Hepatocyte (in vitro differentiated cells): ENCODE results near the gene KPNA6. TPM values are rescaled to one million over a fixed set of nuclear protein-coding genes. Genes with fewer than 3 reads are reported as not detected.

Experiments used
- DNase-seq: peaks from one replicate; pipeline ENCODE4 v3.0.0-alpha.2; 2016; ENCODE audit warnings: low spot score
- H2AFZ ChIP-seq: fragments of 200-600 bp; sonication (generic); 2 replicates; pipeline ENCODE4 v1.6.0; 2016; ENCODE audit warnings: antibody characterized with exemption, mild to moderate bottlenecking
- H3K27ac ChIP-seq: fragments of 200-600 bp; sonication (generic); 2 replicates; pipeline ENCODE4 v1.5.1; 2016; ENCODE audit warnings: mild to moderate bottlenecking
- H3K27me3 ChIP-seq: fragments of 200-600 bp; sonication (generic); 2 replicates; pipeline ENCODE4 v1.6.1; 2016
- H3K36me3 ChIP-seq: fragments of 200-600 bp; sonication (generic); replicated peaks from 2 replicates; pipeline ENCODE4 v1.5.1; 2016; ENCODE audit warnings: low read depth; ENCODE audit not compliant: insufficient read depth
- H3K4me1 ChIP-seq: fragments of 200-600 bp; sonication (generic); 2 replicates; pipeline ENCODE4 v1.5.1; 2016; ENCODE audit warnings: mild to moderate bottlenecking, moderate library complexity; ENCODE audit not compliant: insufficient read depth
- H3K4me2 ChIP-seq: fragments of 200-600 bp; sonication (generic); 2 replicates; pipeline ENCODE4 v1.6.0; 2016
- H3K4me3 ChIP-seq: fragments of 200-600 bp; sonication (generic); 2 replicates; pipeline ENCODE4 v1.5.1; 2016; ENCODE audit warnings: mild to moderate bottlenecking
- H3K79me2 ChIP-seq: fragments of 200-600 bp; sonication (generic); 2 replicates; pipeline ENCODE4 v1.6.0; 2017; ENCODE audit warnings: mild to moderate bottlenecking
- H3K9me2 ChIP-seq: fragments of 200-600 bp; sonication (generic); replicated peaks from 2 replicates; pipeline ENCODE4 v1.6.0; 2017; ENCODE audit warnings: mild to moderate bottlenecking; ENCODE audit not compliant: insufficient read depth
- H3K9me3 ChIP-seq: fragments of 200-600 bp; sonication (generic); 2 replicates; pipeline ENCODE4 v1.5.1; 2016; ENCODE audit warnings: low read depth, mild to moderate bottlenecking
- H4K20me1 ChIP-seq: fragments of 200-600 bp; sonication (generic); 2 replicates; pipeline ENCODE4 v1.6.0; 2016; ENCODE audit warnings: mild to moderate bottlenecking; ENCODE audit not compliant: insufficient read depth, poor library complexity, severe bottlenecking
- EZH2 ChIP-seq: fragments of 200-600 bp; sonication (generic); IDR thresholded peaks from 2 replicates; pipeline ENCODE4 v1.6.1; 2016; ENCODE audit warnings: antibody characterized with exemption, mild to moderate bottlenecking, borderline replicate concordance
- EZH2phosphoT487 ChIP-seq: fragments of 200-600 bp; sonication (generic); IDR thresholded peaks from one replicate; pipeline ENCODE4 v1.6.1; 2018; ENCODE audit warnings: antibody characterized with exemption, mild to moderate bottlenecking, low read depth, moderate library complexity; ENCODE audit not compliant: unreplicated experiment, severe bottlenecking
- WGBS: methylation state at CpG from one replicate; pipeline ENCODE4 v1.1.6; 2016; ENCODE audit warnings: low lambda C conversion rate; ENCODE audit errors: missing lambda C conversion rate; 5-methylcytosine and 5-hydroxymethylcytosine counted together
- polyA plus RNA-seq: library from polyadenylated mRNA; unstranded; fragments of >200 nt; fragmentation: Nextera tagmentation; extraction: Ambion mirVana; gene quantifications from 2 replicates; pipeline ENCODE4 v1.2.1, GENCODE V29; 2016
- total RNA-seq: library from RNA; depleted of rRNA; stranded (reverse); fragments of >200 nt; gene quantifications from 2 replicates; pipeline ENCODE4 v1.2.3, GENCODE V29; 2014
- TF ChIP-seq, protein P1 (sequence below): fragments of 200-600 bp; sonication (generic); IDR thresholded peaks from 2 replicates; pipeline ENCODE4 v1.5.1; 2016; ENCODE audit warnings: antibody characterized with exemption, mild to moderate bottlenecking; ENCODE audit not compliant: poor library complexity

Gene KPNA6
- total and polyA plus RNA-seq, 2 experiments from 2014 or later: 30.3 to 48.5 TPM

DNA sequence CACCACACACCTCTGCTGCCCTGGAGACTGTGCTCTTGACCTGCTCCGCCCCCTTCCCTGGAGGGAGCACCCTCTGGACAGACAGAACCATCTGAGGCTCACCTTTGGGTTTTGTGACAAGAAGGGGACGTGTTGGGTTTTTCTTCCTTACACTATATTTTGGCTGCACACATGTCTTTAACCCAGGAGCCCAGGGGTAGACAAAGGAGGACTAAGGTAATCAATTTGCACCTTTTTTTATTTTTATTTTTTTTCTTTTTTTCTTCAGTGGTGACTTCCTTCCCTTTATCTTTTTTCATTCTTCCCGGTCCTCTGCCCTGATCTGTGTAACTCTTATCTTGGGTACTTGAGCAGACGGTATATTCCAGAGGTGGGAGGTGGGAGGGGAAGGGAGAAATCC is 63.1 kb downstream of the KPNA6 start:
- WGBS: 81% methylated on average over 4 of the region's 4 CpGs
- Histone ChIP-seq H3K4me1 (no peaks in the 10 kb centered on the region), H3K36me3 (no peaks in the 10 kb centered on the region)

DNA sequence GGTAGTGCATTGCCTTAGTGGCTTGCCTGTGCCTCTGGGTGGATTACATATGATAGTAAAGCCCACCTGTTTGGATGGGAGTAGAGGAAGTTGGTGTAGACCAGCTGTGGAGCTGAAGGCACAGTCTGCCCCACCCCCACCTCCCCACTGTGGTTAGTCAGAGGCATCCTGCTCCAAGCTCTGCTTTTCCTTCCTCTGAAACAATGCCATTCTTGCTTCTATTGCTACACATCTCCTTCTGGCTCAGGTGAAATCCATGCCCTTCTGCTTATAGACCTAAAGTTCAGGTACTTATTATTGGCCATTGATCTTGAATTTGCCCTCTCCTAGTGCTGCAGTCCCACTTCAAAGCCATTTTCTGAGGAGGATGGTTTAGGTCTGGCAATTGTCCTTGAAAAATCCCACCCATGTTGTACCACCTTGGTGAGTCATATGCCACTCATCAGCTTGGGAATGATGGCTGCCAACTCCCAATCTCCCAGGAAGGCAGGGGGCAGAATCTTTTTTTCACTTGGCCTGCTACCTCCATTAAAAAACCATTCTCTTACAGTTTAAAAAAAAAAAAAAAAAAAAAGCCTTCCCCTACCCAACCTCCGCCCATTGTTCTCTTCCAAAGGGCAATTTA is 64.9 kb downstream of the KPNA6 start:
- no peak overlapping the region for H3K27ac ChIP-seq
- no peaks in the 10 kb centered on the region for H3K4me1 ChIP-seq
- no peaks in the 10 kb centered on the region for H4K20me1 ChIP-seq
- 100% methylated on average over 1 of the region's 1 CpG for WGBS
- no peak overlapping the region for H2AFZ ChIP-seq
- no peaks in the 10 kb centered on the region for H3K9me3 ChIP-seq
- no peak for DNase-seq
- TF ChIP-seq, protein P1, sequence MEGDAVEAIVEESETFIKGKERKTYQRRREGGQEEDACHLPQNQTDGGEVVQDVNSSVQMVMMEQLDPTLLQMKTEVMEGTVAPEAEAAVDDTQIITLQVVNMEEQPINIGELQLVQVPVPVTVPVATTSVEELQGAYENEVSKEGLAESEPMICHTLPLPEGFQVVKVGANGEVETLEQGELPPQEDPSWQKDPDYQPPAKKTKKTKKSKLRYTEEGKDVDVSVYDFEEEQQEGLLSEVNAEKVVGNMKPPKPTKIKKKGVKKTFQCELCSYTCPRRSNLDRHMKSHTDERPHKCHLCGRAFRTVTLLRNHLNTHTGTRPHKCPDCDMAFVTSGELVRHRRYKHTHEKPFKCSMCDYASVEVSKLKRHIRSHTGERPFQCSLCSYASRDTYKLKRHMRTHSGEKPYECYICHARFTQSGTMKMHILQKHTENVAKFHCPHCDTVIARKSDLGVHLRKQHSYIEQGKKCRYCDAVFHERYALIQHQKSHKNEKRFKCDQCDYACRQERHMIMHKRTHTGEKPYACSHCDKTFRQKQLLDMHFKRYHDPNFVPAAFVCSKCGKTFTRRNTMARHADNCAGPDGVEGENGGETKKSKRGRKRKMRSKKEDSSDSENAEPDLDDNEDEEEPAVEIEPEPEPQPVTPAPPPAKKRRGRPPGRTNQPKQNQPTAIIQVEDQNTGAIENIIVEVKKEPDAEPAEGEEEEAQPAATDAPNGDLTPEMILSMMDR: no peak
- TF ChIP-seq EZH2: no peak
- no peak for TF ChIP-seq EZH2phosphoT487
- no peak overlapping the region for H3K4me3 ChIP-seq
- H3K79me2 ChIP-seq: no peaks in the 10 kb centered on the region
- H3K9me2 ChIP-seq: no peaks in the 10 kb centered on the region
- no peaks in the 10 kb centered on the region for H3K27me3 ChIP-seq
- no peaks in the 10 kb centered on the region for H3K36me3 ChIP-seq
- H3K4me2 ChIP-seq: no peak overlapping the region

More for the DNA sequence above, 63.1 kb downstream of the KPNA6 start:
- TF ChIP-seq EZH2: no peak
- no peak for TF ChIP-seq EZH2phosphoT487
- TF ChIP-seq, protein P1: no peak
- Histone ChIP-seq H2AFZ (no peak overlapping the region), H3K9me3 (no peaks in the 10 kb centered on the region), H3K9me2 (no peaks in the 10 kb centered on the region), H3K27me3 (no peaks in the 10 kb centered on the region), H3K4me3 (no peak overlapping the region), H4K20me1 (no peaks in the 10 kb centered on the region), H3K27ac (no peak overlapping the region), H3K79me2 (no peaks in the 10 kb centered on the region), H3K4me2 (no peak overlapping the region)
- no peak for DNase-seq

DNA sequence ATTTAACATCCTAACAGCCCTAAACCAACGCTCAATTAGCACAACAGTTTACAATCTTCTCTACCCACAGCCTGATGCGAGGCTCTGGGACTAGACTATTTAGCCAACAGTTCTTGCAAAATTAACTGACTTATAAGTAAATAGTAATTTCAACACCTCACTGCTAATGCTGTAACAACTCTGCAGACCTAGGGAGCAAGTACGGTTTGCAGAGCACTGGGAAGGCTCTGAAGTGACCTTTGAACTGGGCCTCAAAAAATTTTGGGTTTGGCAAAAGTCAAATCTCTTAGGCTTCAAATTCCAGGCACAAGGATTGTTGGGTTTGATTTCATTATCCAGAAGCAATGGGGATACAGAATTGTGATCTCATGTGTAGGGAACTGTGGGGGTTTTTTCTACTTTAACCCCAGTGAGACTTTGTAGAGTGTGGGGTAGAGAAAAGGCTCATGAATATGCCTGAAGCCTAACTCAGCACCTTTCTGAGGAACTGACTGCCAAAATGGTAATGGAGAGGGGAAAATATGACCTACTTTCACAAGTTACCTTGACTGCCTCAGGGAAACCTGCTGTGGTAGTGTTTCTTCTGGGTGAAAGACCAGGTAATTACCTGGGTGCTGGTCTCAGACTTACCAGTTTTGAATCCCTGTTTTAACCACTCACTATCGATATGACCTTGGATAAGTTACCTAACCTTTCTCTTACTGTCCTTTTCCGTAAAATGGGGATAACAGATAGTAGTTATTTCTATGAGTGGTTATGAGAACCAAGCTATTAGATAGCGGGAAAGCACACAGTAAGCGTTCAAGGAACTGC is 70.7 kb downstream of the KPNA6 start:
- peak overlapping the region; percentile 69 for H2AFZ ChIP-seq
- peak overlapping the region; percentile 100 for H3K27ac ChIP-seq
- H4K20me1 ChIP-seq: peaks cover 21% of the 10 kb centered on the region
- H3K79me2 ChIP-seq: peaks cover 35% of the 10 kb centered on the region
- H3K4me3 ChIP-seq: no peak overlapping the region
- no peaks in the 10 kb centered on the region for H3K9me3 ChIP-seq
- TF ChIP-seq EZH2 (no peak), EZH2phosphoT487 (no peak)
- TF ChIP-seq, protein P1: no peak
- 75% methylated on average over 7 of the region's 7 CpGs for WGBS
- H3K9me2 ChIP-seq: no peaks in the 10 kb centered on the region
- peak; percentile 28 for DNase-seq
- peaks cover 25% of the 10 kb centered on the region for H3K4me1 ChIP-seq
- H3K4me2 ChIP-seq: peak overlapping the region; percentile 98
- H3K36me3 ChIP-seq: peaks cover 8% of the 10 kb centered on the region
- no peaks in the 10 kb centered on the region for H3K27me3 ChIP-seq
